Measurements from ENCODE around the gene P4HB.

- TF ChIP-seq CTCF (IDR thresholded peaks at IDR 0.05; ENCODE audit: low read length) = no peak
- TF ChIP-seq EZH2phosphoT487 (IDR thresholded peaks at IDR 0.05; ENCODE audit: low read length) = no peak
- TF ChIP-seq EZH2 (optimal IDR thresholded peaks at IDR 0.05; ENCODE audit: low read depth, low read length) = no peak
These were observed 41.1 kb upstream of the P4HB start for GRCh38 chr17:81901167-81902022.
